HUES64 (cell line): Measurements from ENCODE around the gene RWDD3. TPM values are rescaled to one million over a fixed set of nuclear protein-coding genes. Genes with fewer than 3 reads are reported as not detected.

Source experiments
- H3K27ac ChIP-seq: 2 replicates; pipeline ENCODE4 v1.7.0; 2013; ENCODE audit warnings: low read depth, low read length, inconsistent platforms
- H3K27me3 ChIP-seq: 2 replicates; pipeline ENCODE4 v1.6.1; 2013; ENCODE audit warnings: mild to moderate bottlenecking, low read length; ENCODE audit not compliant: insufficient read depth
- H3K36me3 ChIP-seq: 2 replicates; pipeline ENCODE4 v1.6.1; 2013; ENCODE audit warnings: mild to moderate bottlenecking, low read length; ENCODE audit not compliant: insufficient read depth
- H3K4me1 ChIP-seq: 2 replicates; pipeline ENCODE4 v1.6.1; 2013; ENCODE audit warnings: mild to moderate bottlenecking, low read length, moderate library complexity; ENCODE audit not compliant: insufficient read depth
- H3K4me3 ChIP-seq: 2 replicates; pipeline ENCODE4 v1.5.1; 2013; ENCODE audit warnings: mild to moderate bottlenecking, low read length, moderate library complexity
- H3K9ac ChIP-seq: 2 replicates; pipeline ENCODE4 v1.6.1; 2013; ENCODE audit warnings: mild to moderate bottlenecking, low read depth, low read length
- H3K9me3 ChIP-seq: 2 replicates; pipeline ENCODE4 v1.6.1; 2013; ENCODE audit warnings: low read depth, low read length; ENCODE audit not compliant: insufficient read depth
- WGBS: fragments of 150-250, 120-280 bp; methylation state at CpG from one replicate; pipeline ENCODE4 v1.1.7; 2013; ENCODE audit warnings: missing lambda C conversion rate; 5-methylcytosine and 5-hydroxymethylcytosine counted together
- polyA plus RNA-seq, 2 experiments: library from polyadenylated mRNA; stranded (reverse); fragments of 50-300 nt; gene quantifications; one replicate each; pipeline ENCODE4 v1.2.3, GENCODE V29; 2013

The RWDD3 gene, protein sequence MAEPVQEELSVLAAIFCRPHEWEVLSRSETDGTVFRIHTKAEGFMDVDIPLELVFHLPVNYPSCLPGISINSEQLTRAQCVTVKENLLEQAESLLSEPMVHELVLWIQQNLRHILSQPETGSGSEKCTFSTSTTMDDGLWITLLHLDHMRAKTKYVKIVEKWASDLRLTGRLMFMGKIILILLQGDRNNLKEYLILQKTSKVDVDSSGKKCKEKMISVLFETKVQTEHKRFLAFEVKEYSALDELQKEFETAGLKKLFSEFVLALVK
- 9.3 TPM for polyA plus RNA-seq (2013, experiment 1 of 2)
- polyA plus RNA-seq (2013, experiment 2 of 2) = 13.6 TPM

DNA sequence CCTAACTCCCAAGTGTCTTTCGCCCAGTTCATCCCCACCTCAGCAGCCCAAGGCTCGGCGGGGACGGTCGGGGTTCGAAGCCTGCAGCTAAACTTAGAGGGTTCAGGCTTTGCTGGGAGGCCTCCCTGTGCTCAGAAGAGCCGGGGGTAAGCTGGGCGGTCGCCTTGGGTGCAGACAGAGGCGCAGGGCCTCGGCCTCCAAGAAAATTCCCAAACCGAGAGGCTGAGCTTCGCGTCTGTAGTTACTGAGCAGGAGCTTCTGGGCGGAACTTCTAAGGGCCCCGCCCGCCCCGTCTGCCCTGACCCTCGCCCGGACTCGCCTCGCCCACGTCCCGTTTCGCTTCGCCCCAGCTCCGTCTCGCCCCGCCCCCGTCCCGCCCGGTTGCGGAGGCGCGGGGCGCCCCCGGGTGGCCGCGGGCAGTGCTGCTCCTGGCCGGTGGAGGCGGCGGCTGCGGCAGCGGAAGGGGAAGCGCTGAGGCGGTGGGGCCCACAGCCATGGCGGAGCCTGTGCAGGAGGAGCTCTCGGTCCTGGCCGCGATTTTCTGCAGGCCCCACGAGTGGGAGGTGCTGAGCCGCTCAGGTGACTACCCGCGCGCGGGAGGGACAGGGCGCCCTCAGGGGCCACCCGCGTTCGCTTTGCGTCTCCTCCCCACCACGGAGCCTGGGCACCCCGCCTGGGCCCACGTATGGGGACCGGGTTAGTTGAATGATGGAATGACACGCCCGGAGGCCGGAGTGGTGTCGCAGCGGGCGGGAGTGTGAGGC lies at the start of gene RWDD3:
TSS of gene RWDD3 (plus strand) at position 474 of the 764 bp plus-strand sequence. CDS start at position 495, 21 bp downstream.
- Histone ChIP-seq H3K27ac (peak within 1 kb of the TSS; percentile 79), H3K36me3 (no peaks in the 10 kb centered on the region), H3K9me3 (no peaks in the 10 kb centered on the region), H3K9ac (peak within 1 kb of the TSS; percentile 88), H3K27me3 (peaks cover 7% of the 10 kb centered on the region), H3K4me3 (peak within 1 kb of the TSS; percentile 94), H3K4me1 (peaks cover 19% of the 10 kb centered on the region; the same call in 1 of the 2 replicates)
- under 1% methylated on average over 71 of the region's 71 CpGs for WGBS

GRCh38 chr1:95186149-95186548 lies 47.9 kb upstream of the RWDD3 start:
- no peaks in the 10 kb centered on the region for H3K27me3 ChIP-seq
- no peaks in the 10 kb centered on the region for H3K9me3 ChIP-seq
- no peak overlapping the region for H3K9ac ChIP-seq
- no peak overlapping the region for H3K27ac ChIP-seq
- no peak overlapping the region for H3K4me3 ChIP-seq
- 91% methylated on average over 4 of the region's 4 CpGs for WGBS
- no peaks in the 10 kb centered on the region for H3K36me3 ChIP-seq
- H3K4me1 ChIP-seq = no peaks in the 10 kb centered on the region

DNA sequence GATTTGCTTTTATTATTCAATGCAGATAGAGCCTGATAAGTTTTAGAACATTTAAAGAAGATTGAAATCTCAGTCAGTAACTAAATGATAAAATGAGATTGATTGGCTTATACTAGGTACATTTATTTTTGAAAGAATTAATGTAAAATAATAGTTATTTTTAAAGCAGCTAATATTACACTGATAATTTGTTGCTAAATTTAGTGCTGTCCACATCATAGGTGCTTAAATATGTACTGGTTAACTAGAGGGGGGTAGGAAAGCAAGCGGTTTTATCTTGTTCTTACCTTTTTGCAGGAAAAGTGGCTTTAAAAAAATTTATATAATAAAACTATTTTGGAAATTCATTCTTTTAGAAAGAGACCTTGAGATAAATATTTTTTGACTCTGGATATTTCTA lies 40.4 kb upstream of the RWDD3 start:
- H3K9ac ChIP-seq = no peak overlapping the region
- 100% methylated on average over 1 of the region's 1 CpG for WGBS
- no peaks in the 10 kb centered on the region for H3K9me3 ChIP-seq
- no peaks in the 10 kb centered on the region for H3K27me3 ChIP-seq
- no peak overlapping the region for H3K27ac ChIP-seq
- no peaks in the 10 kb centered on the region for H3K36me3 ChIP-seq
- H3K4me3 ChIP-seq = no peak overlapping the region
- H3K4me1 ChIP-seq = peaks cover 10% of the 10 kb centered on the region; the same call in 1 of the 2 replicates

DNA sequence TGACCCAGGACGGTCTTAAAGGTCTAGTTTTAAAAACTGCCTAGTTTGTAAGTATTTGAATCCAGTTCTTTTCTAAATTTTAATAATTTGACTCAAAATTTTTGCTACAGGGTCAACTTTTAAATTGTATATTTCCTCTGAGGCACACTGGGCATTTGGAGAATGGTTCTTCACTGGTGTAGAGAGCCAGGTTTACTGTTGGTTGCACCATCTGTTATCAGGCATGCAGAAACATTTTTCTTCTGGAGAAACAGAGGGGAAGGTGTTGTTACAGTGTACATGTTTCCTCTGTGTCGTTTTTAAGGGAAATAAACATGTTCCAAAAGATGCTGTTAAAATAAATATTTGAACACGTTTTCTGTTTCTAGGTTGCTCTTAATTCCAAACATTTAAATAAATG lies 39.0 kb upstream of the RWDD3 start:
- WGBS = 93% methylated on average over 2 of the region's 3 CpGs
- no peak overlapping the region for H3K4me3 ChIP-seq

DNA sequence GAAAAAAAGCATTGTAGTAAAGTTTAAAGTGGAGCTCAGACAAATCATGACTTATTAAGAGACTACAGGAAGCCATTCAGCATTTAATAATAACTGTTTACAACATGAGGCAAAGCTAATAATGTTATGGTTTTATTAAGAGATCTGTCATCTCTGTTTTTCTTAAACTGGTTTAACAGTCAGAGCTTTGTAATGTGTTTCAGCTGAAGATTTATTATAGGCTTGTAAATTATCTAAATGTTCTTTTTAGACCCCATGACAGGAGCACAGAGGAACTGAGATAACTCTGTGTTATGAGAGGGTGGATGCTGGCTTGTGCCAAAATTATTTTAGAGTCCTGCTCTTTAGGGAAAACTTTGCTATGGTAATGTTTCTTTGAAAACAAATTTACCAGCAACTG lies 38.0 kb upstream of the RWDD3 start:
- Histone ChIP-seq H3K9me3 (no peaks in the 10 kb centered on the region), H3K9ac (no peak overlapping the region), H3K36me3 (no peaks in the 10 kb centered on the region), H3K4me3 (no peak overlapping the region), H3K27ac (no peak overlapping the region), H3K27me3 (no peaks in the 10 kb centered on the region), H3K4me1 (peaks cover 10% of the 10 kb centered on the region; the same call in 1 of the 2 replicates)

More for the DNA sequence above, 39.0 kb upstream of the RWDD3 start:
- H3K4me1 ChIP-seq = peaks cover 10% of the 10 kb centered on the region; the same call in 1 of the 2 replicates
- H3K27me3 ChIP-seq = no peaks in the 10 kb centered on the region
- H3K9me3 ChIP-seq = no peaks in the 10 kb centered on the region
- H3K9ac ChIP-seq = no peak overlapping the region
- H3K27ac ChIP-seq = no peak overlapping the region
- H3K36me3 ChIP-seq = no peaks in the 10 kb centered on the region

DNA sequence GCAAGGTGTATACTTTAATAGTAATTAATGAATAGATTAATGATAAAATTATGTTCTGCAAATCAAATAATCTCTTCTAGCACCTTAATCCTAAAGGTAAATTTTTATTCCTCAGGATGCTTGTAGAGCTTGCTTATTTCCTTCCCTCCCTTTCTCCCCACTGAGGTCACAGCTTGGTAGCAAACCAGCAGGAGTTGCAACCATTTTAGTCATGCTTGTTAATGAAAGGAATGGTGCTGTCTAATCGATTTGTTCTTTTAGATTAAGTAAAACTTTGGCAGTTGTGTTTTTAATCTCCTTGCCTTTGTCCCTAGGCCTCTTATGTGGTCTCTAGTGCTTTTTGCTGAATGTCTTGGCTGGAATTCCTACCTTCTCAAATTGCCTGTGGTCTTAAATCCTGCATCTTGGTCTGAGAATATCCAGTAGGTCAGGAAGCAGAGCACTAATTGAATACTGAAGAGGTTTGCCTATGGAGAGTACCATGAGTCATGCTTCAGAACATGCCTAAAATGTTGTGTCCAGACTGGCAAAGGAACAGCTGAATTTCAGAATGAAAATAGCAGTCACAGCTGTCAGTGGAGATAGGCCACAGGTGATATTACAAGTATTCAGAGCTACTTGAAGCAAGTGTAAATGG lies 36.3 kb upstream of the RWDD3 start:
- H3K27me3 ChIP-seq = no peaks in the 10 kb centered on the region
- no peaks in the 10 kb centered on the region for H3K36me3 ChIP-seq
- 75% methylated on average over 1 of the region's 1 CpG for WGBS
- no peaks in the 10 kb centered on the region for H3K9me3 ChIP-seq
- no peak overlapping the region for H3K27ac ChIP-seq
- H3K4me3 ChIP-seq = no peak overlapping the region
- peaks cover 10% of the 10 kb centered on the region; the same call in 1 of the 2 replicates for H3K4me1 ChIP-seq
- no peak overlapping the region for H3K9ac ChIP-seq

- no peaks in the 10 kb centered on the region for H3K27me3 ChIP-seq
- no peak overlapping the region for H3K9ac ChIP-seq
- H3K4me3 ChIP-seq = no peak overlapping the region
- peaks cover 9% of the 10 kb centered on the region; the same call in 1 of the 2 replicates for H3K4me1 ChIP-seq
- no peaks in the 10 kb centered on the region for H3K9me3 ChIP-seq
- no peak overlapping the region for H3K27ac ChIP-seq
- no peaks in the 10 kb centered on the region for H3K36me3 ChIP-seq
These were observed 32.1 kb upstream of the RWDD3 start for GRCh38 chr1:95201905-95202304.

DNA sequence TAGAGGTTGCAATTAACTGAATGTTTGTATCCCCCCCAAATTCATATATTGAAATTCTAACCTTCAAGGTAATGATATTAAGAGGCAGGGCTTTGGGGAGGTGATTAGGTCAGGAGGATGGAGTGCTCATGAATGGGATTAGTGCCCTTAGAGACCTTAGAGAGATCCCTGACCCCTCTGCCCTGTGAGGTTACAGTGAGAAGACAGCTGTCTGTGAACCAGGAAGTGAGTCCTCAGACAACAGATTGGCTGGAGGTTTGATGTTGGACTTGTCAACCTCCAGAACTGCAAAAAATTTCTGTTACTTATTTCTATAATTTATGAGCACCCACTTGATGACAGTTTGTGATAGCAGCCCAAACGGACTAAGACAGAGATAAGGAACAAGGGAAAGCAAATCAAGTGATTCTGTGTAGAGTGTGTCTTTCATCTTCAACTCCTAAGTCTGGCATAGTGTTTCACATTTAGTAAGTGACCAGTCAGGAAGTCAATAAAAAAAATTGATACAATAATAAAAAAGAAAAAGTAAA lies 30.0 kb upstream of the RWDD3 start:
- H3K9ac ChIP-seq = no peak overlapping the region

GRCh38 chr1:95206514-95206913 lies 27.5 kb upstream of the RWDD3 start:
- Histone ChIP-seq H3K9me3 (no peaks in the 10 kb centered on the region), H3K4me1 (no peaks in the 10 kb centered on the region), H3K27ac (no peak overlapping the region), H3K4me3 (no peak overlapping the region), H3K36me3 (no peaks in the 10 kb centered on the region), H3K27me3 (no peaks in the 10 kb centered on the region), H3K9ac (no peak overlapping the region)
- WGBS = 100% methylated on average over 1 of the region's 2 CpGs

More for the DNA sequence above, 30.0 kb upstream of the RWDD3 start:
- H3K36me3 ChIP-seq = no peaks in the 10 kb centered on the region
- no peaks in the 10 kb centered on the region for H3K4me1 ChIP-seq
- no peak overlapping the region for H3K27ac ChIP-seq
- H3K4me3 ChIP-seq = no peak overlapping the region
- 89% methylated on average over 1 of the region's 1 CpG for WGBS
- no peaks in the 10 kb centered on the region for H3K27me3 ChIP-seq
- H3K9me3 ChIP-seq = no peaks in the 10 kb centered on the region

DNA sequence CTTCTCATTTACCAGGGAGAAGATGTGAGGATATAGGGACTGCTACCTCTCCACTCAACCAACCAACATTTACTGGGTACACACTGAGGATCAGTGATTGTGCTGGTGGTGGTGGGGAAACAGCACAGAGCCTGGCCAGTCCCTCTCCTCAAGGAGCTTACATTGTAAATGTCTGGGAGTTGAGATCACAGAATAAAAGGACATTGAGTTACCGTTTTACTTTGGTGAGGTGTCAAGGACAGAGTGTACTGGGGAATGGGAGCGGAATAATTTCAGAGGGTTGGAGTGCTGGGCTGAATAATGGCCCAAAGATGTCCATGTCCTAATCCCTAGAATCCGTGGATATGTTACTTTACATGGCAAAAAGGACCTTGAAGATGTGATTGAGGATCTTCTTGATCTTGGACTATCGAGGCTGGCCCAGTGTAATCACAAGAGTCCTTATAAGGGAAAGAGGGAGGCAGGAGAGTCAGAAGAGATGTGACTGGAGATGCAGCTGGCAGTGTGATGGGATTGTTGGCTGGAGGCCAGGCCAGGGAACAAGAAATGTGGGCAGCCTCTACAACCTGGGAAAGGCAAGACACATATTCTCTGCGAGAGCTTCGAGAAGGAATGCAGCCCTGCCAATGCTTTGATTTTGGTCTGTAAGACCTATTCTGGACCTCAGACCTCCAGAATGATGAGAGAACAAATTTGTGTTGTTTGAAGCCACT lies 26.6 kb upstream of the RWDD3 start:
- Histone ChIP-seq H3K9me3 (no peaks in the 10 kb centered on the region), H3K36me3 (no peaks in the 10 kb centered on the region), H3K4me1 (no peaks in the 10 kb centered on the region), H3K9ac (no peak overlapping the region), H3K4me3 (no peak overlapping the region), H3K27me3 (no peaks in the 10 kb centered on the region), H3K27ac (no peak overlapping the region)
- 89% methylated on average over 6 of the region's 6 CpGs for WGBS
